ENCODE results near the gene OR5AN1. TPM values are rescaled to one million over a fixed set of nuclear protein-coding genes. Genes with fewer than 3 reads are reported as not detected.

Gene OR5AN1
- total and polyA plus RNA-seq, 2 donors (not counting 1 experiment from before 2014, with no cell fraction given), result not detected

DNA sequence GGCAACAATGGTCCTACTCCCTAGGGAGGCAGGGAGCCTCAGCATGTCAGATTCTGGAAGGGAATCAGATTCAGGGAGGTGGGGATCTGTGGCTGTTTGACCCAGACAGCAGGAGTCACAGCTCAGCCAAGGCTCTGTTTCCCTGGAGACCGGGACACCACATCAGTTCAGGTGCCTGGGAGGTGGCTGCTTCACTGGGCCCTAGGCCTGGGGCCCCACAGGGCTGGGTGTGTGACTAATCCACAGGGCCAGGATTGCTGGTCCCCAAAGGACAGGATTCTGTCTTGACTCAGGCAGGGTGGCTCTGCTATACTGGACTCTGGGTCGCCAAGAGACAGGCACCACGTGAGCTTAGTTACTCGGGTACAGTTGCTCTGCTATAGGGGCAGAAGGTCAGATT lies 3.5 kb upstream of the OR5AN1 start:
- ChIA-PET CTCF (no interaction called here), POLR2A (interaction anchor here (0.5 kb wide), 1 partner anchor 273 kb away, joined by 3 read pairs; no protein-coding TSS in a partner anchor)
- H3K27me3 ChIP-seq (replicated peaks in 1 of 4; ENCODE audit: control extremely low read depth in 1 of 4, control insufficient read depth in 3 of 4, insufficient read depth in 4 of 4, low read length in 3 of 4), result peaks cover 0 to 5% (median 2%) of the 10 kb centered on the region in 4 experiments
- Mint-ChIP-seq H3K4me3 (no peak overlapping the region), H3K27me3 (peaks cover 29% of the 10 kb centered on the region), H3K4me1 (no peaks in the 10 kb centered on the region), H3K27ac (no peak overlapping the region), H3K9me3 (ENCODE audit: insufficient read depth) (no peaks in the 10 kb centered on the region)
- no peak for DNase-seq
- H3K4me1 ChIP-seq (ENCODE audit: control insufficient read depth in 2 of 2, insufficient read depth in 2 of 2, low read length in 2 of 2), result no peaks in the 10 kb centered on the region
- H3K36me3 ChIP-seq (replicated peaks in 1 of 2; ENCODE audit: control extremely low read depth in 1 of 2, control insufficient read depth in 1 of 2, extremely low read depth in 1 of 2, insufficient read depth in 2 of 2, low read length in 1 of 2), result no peaks in the 10 kb centered on the region
- no peaks in the 10 kb centered on the region for H3K79me2 ChIP-seq (ENCODE audit: control insufficient read depth, insufficient read depth, low read length)
- no peak overlapping the region for H3K27ac ChIP-seq (ENCODE audit: low read length in 2 of 2)
- H3K9me3 ChIP-seq (ENCODE audit: control extremely low read depth in 1 of 3, control insufficient read depth in 2 of 3, insufficient read depth in 1 of 3, low read length in 2 of 3), result peaks cover 0 to 6% (median 0%) of the 10 kb centered on the region in 3 donors
- ATAC-seq (ENCODE audit: low read depth), result no peak
- no peak overlapping the region for H3K4me3 ChIP-seq (ENCODE audit: control extremely low read depth in 1 of 5, extremely low read depth in 1 of 5, insufficient read depth in 1 of 5, low read depth in 2 of 5, low read length in 4 of 5)
- TF ChIP-seq EZH2 (IDR thresholded peaks at IDR 0.05; ENCODE audit: borderline replicate concordance, insufficient read depth, low read depth, low read length, poor library complexity, severe bottlenecking) (no peak), CTCF (IDR thresholded peaks at IDR 0.05) (no peak)
- H2AFZ ChIP-seq (ENCODE audit: insufficient read depth, low read depth, low read length, poor library complexity, severe bottlenecking), result no peak overlapping the region
- WGBS (ENCODE audit: insufficient coverage), result 97% methylated on average over 4 of the region's 4 CpGs
- H3K9ac ChIP-seq (ENCODE audit: low read length), result no peak overlapping the region
- intact Hi-C loops (cut with micrococcal nuclease), result no loop called here
- no peak overlapping the region for H3K4me2 ChIP-seq (replicated peaks; ENCODE audit: low read depth, low read length, poor library complexity, severe bottlenecking)
- H4K20me1 ChIP-seq (ENCODE audit: control insufficient read depth, insufficient read depth, low read length, poor library complexity, severe bottlenecking), result no peaks in the 10 kb centered on the region

DNA sequence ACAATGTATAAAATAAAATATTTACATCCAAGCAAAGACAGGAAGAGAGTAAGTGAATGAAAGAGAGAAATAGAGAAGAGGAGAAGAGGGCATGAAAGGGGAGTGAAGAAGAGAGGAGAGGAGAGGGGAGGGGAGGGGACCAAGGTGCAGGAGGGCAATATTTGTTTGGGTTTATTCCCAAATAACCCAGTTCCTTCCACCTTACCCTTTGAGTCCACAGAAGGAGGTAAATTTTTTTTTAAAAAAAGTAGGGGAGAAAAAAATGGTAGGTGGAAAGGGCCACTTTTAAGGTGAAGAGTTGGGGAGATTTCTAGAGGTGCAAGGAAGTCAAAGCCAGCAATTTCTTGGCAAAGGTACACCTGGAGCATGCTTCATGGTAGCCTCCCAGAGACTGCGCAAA lies 2.1 kb upstream of the OR5AN1 start:
- Mint-ChIP-seq H3K27ac (no peak overlapping the region), H3K4me3 (no peak overlapping the region), H3K9me3 (ENCODE audit: insufficient read depth) (no peaks in the 10 kb centered on the region), H3K4me1 (no peaks in the 10 kb centered on the region), H3K27me3 (peaks cover 25% of the 10 kb centered on the region)
- Histone ChIP-seq H3K27ac (ENCODE audit: low read length in 2 of 2) (no peak overlapping the region), H3K4me1 (ENCODE audit: control insufficient read depth in 2 of 2, insufficient read depth in 2 of 2, low read length in 2 of 2) (no peaks in the 10 kb centered on the region), H3K4me3 (ENCODE audit: control extremely low read depth in 1 of 5, extremely low read depth in 1 of 5, insufficient read depth in 1 of 5, low read depth in 2 of 5, low read length in 4 of 5) (no peak overlapping the region), H4K20me1 (ENCODE audit: control insufficient read depth, insufficient read depth, low read length, poor library complexity, severe bottlenecking) (no peaks in the 10 kb centered on the region), H3K9me3 (ENCODE audit: control extremely low read depth in 1 of 3, control insufficient read depth in 2 of 3, insufficient read depth in 1 of 3, low read length in 2 of 3) (peaks cover 0 to 6% (median 0%) of the 10 kb centered on the region in 3 donors), H3K36me3 (replicated peaks in 1 of 2; ENCODE audit: control extremely low read depth in 1 of 2, control insufficient read depth in 1 of 2, extremely low read depth in 1 of 2, insufficient read depth in 2 of 2, low read length in 1 of 2) (no peaks in the 10 kb centered on the region), H3K27me3 (replicated peaks in 1 of 4; ENCODE audit: control extremely low read depth in 1 of 4, control insufficient read depth in 3 of 4, insufficient read depth in 4 of 4, low read length in 3 of 4) (peaks cover 0 to 5% (median 2%) of the 10 kb centered on the region in 4 experiments), H3K79me2 (ENCODE audit: control insufficient read depth, insufficient read depth, low read length) (no peaks in the 10 kb centered on the region), H2AFZ (ENCODE audit: insufficient read depth, low read depth, low read length, poor library complexity, severe bottlenecking) (no peak overlapping the region), H3K4me2 (replicated peaks; ENCODE audit: low read depth, low read length, poor library complexity, severe bottlenecking) (no peak overlapping the region), H3K9ac (ENCODE audit: low read length) (no peak overlapping the region)
- TF ChIP-seq EZH2 (IDR thresholded peaks at IDR 0.05; ENCODE audit: borderline replicate concordance, insufficient read depth, low read depth, low read length, poor library complexity, severe bottlenecking) (no peak), CTCF (IDR thresholded peaks at IDR 0.05) (no peak)
- ChIA-PET CTCF (no interaction called here), POLR2A (no interaction called here)
- ATAC-seq (ENCODE audit: low read depth) (no peak), DNase-seq (no peak)
- intact Hi-C loops (cut with micrococcal nuclease), result no loop called here
- WGBS (ENCODE audit: insufficient coverage), result 92% methylated on average over 1 of the region's 1 CpG
